ENCODE data around the gene CASP3.
"Not testable (repeated sequence)": the region's sequence is repeated elsewhere in the genome, so short reads cannot be mapped to it uniquely, and the experiment has no call there.

CASP3 gene

GRCh38 chr4:184599492-184600135, 49.6 kb downstream of the CASP3 start:
- peaks cover 27% of the 10 kb centered on the region for H3K4me1 Mint-ChIP-seq (ENCODE audit: low read depth)
- H3K27me3 Mint-ChIP-seq: no peaks in the 10 kb centered on the region
- peaks cover 7% of the 10 kb centered on the region for H3K36me3 Mint-ChIP-seq
- H3K9me3 Mint-ChIP-seq (ENCODE audit: low read depth): peaks cover 6% of the 10 kb centered on the region
- H3K27ac Mint-ChIP-seq: no peak overlapping the region
- no peak overlapping the region for H3K4me3 Mint-ChIP-seq

DNA sequence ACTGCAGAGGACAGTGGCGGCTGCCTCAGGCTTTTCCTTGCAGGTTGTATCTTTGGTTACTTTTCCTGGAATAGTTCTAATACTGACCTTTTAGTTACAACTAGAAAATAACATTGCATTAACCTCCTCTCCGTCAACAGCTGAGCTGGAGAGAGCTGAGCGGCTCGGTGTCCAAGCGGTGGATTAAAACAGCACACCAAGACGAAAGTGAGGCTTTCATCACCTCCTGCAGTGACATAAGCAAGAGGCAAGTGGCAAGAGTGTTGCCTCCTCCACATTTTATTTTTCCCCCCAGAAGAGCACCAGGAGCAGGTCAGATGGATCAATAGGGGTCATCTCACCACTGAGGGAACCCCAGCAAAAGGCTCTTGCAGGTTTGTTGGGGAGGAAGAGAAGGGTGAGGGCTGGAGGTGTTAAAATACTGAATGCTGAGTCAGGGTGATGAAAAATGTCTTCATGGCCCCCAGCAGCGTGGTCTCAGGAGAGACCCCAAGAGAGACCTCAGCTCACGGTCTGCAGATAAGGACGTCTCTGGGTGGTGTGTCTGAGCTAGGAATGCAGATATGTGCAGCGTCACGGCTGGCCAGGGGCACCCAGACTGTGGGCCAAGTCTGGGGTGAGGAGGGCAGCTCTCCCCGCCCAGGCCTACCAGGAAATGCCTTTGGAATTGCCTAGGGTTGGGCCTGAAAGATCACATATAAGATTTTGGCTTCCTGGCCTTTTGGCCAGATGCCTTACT, 50.3 kb downstream of the CASP3 start:
- Mint-ChIP-seq H3K36me3 (peaks cover 5% of the 10 kb centered on the region), H3K4me3 (no peak overlapping the region), H3K27ac (peak overlapping the region; percentile 22), H3K9me3 (ENCODE audit: low read depth) (no peaks in the 10 kb centered on the region), H3K4me1 (ENCODE audit: low read depth) (peaks cover 27% of the 10 kb centered on the region), H3K27me3 (no peaks in the 10 kb centered on the region)

DNA sequence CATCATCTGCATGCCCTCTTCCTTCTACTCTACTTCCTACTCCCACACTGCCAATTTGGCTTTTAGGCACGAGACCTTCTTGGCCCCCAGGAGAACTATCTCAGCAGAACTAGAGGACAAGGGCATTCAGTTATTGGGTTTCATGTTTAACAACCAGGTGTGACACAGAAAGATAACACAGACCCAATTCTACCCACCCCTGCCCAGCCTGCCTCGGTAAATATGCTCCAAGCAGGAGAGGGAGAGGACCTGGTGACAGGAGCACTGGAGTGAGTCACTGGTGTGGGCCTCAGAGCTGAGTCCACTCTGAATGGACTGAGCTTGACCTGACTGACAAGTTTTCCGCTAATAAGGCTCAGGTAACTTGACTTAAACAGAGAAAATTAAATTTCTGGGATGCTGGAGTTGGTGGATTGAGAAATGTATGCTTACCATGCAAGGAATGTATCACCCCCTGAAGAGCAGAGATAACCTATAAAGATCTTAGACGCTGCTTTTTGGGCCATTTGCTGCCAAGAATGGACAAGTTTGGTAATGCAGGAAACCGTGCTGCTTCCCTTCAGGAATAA, 52.5 kb downstream of the CASP3 start:
- H3K27ac Mint-ChIP-seq: no peak overlapping the region
- no peaks in the 10 kb centered on the region for H3K27me3 Mint-ChIP-seq
- H3K4me3 Mint-ChIP-seq: no peak overlapping the region
- no peaks in the 10 kb centered on the region for H3K9me3 Mint-ChIP-seq (ENCODE audit: low read depth)
- H3K4me1 Mint-ChIP-seq (ENCODE audit: low read depth): peaks cover 18% of the 10 kb centered on the region
- H3K36me3 Mint-ChIP-seq: no peaks in the 10 kb centered on the region

DNA sequence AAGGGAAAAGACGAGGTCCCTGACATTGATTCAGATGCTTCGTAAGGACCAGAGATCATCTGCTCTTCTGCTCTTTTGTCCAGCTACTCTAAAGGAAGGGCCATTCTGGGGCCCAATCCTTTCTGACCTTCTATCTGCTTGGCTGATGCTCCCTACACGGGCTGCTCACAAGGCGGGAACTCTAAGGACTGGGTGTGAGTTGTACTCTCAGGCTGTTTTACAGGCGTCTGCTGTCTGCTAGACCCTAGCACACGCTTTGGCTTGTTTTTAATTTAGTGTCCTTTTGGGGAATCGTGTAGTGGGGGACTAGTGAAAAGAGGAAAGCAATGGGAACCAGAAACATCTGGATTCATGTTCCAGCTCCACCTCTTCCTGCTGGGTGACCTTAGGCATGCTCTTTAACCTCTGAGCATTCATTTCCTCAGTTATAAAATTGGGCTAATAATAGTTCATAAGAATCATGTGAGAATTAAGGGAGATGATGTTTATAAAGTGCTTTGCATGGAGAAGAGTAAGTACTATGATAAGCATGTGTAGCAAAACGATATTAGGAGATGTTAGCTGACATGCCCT, 53.1 kb downstream of the CASP3 start:
- no peaks in the 10 kb centered on the region for H3K27me3 Mint-ChIP-seq
- no peaks in the 10 kb centered on the region for H3K36me3 Mint-ChIP-seq
- H3K4me3 Mint-ChIP-seq: no peak overlapping the region
- no peaks in the 10 kb centered on the region for H3K9me3 Mint-ChIP-seq (ENCODE audit: low read depth)
- H3K4me1 Mint-ChIP-seq (ENCODE audit: low read depth): peaks cover 12% of the 10 kb centered on the region
- no peak overlapping the region for H3K27ac Mint-ChIP-seq

DNA sequence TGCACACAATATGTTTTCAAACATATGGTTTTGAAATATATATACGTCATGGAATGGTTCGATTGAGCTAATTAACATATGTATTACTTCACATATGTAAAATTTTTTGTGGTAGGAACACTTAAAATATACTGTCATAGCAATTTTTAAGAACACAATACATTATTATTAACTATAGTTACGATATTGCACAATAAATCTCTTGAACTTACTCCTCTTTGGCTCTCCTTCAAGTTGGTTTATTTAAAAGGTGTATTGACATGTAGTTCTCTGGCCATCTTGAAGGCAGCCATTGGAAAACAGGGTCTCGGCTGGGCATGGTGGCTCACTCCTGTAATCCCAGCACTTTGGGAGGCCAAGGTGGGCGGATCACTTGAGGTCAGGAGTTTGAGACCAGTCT, 53.8 kb downstream of the CASP3 start:
- H3K27me3 Mint-ChIP-seq: no peaks in the 10 kb centered on the region
- H3K27ac Mint-ChIP-seq: no peak overlapping the region
- no peak overlapping the region for H3K4me3 Mint-ChIP-seq
- H3K36me3 Mint-ChIP-seq: no peaks in the 10 kb centered on the region
- no peaks in the 10 kb centered on the region for H3K9me3 Mint-ChIP-seq (ENCODE audit: low read depth)
- H3K4me1 Mint-ChIP-seq (ENCODE audit: low read depth): peaks cover 6% of the 10 kb centered on the region

DNA sequence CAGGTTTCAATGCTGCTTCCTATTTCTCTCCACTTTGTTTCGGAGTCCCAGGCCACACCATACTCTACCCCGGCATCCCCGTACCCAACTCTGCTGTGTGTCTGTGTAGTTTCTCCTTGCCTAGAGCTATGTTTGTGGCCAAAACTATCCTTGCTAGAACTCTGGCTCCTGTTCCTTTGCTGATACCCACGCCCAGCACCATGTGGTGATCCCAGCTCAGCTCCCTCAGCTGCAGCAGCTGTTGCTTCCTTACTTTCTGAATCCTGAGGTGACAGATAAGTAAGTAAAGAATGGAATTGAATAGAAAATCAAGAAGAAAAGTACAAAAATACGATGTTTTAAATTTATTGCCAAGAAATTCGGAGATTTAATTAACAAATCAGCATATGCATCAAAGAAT, 55.8 kb downstream of the CASP3 start:
- Mint-ChIP-seq H3K36me3 (no peaks in the 10 kb centered on the region), H3K27ac (no peak overlapping the region), H3K27me3 (no peaks in the 10 kb centered on the region), H3K9me3 (ENCODE audit: low read depth) (no peaks in the 10 kb centered on the region), H3K4me3 (no peak overlapping the region), H3K4me1 (ENCODE audit: low read depth) (no peaks in the 10 kb centered on the region)

GRCh38 chr4:184591747-184592270, 57.4 kb downstream of the CASP3 start:
- not testable (repeated sequence) for H3K36me3 Mint-ChIP-seq; H3K27me3 Mint-ChIP-seq; H3K9me3 Mint-ChIP-seq (ENCODE audit: low read depth); H3K4me1 Mint-ChIP-seq (ENCODE audit: low read depth); H3K4me3 Mint-ChIP-seq; H3K27ac Mint-ChIP-seq

DNA sequence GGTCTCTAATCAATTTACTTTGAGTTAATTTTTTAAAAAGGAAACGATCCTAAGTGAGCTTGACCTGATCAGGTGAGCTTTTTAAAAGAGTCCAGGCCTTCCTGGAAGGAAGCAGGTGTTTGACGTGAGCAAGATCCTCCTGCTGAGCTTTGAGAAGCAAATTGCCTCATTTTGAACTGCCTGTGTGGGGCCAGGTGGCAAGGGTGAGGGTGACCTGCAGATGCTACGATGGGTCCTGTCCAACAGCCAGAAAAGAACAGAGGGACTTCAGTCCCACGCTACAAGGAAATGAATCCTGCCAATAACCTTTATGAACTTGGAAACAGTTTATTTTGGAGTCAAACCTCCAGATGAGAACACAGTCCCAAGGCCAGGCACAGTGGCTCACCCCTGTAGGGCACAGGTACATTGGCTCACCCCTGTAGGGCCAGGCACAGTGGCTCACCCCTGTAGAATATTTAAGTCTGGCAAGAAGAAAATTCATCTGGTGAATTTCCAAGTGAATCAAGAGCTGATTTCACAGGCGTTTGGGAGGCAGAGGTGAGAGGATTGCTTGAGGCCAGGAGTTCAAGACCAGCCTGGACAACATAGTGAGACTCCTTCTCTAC, 58.1 kb downstream of the CASP3 start:
- Mint-ChIP-seq H3K36me3 (no peaks in the 10 kb centered on the region), H3K4me1 (ENCODE audit: low read depth) (no peaks in the 10 kb centered on the region), H3K9me3 (ENCODE audit: low read depth) (no peaks in the 10 kb centered on the region), H3K4me3 (no peak overlapping the region), H3K27ac (no peak overlapping the region), H3K27me3 (no peaks in the 10 kb centered on the region)

DNA sequence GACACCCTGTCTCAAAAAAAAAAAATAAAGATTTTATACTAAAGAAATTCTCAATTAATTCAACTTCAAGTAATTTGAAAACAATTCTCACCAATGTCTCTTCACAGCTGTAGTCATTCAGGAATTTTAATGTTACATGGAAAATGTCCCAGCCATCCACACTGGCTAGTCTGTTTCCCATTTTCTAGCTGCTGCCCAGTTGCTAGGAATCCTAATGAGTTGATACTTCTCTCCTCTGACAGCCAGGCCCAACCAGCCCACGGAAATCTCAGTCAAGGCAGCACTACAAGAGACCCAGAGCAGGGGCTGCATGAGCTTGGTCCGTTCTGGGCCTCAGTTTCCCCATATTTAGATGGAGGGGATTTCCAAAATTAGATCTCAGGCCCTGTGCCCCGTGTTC, 59.1 kb downstream of the CASP3 start:
- H3K27me3 Mint-ChIP-seq: no peaks in the 10 kb centered on the region
- peaks cover 3% of the 10 kb centered on the region for H3K4me1 Mint-ChIP-seq (ENCODE audit: low read depth)
- no peaks in the 10 kb centered on the region for H3K36me3 Mint-ChIP-seq
- no peak overlapping the region for H3K4me3 Mint-ChIP-seq
- no peaks in the 10 kb centered on the region for H3K9me3 Mint-ChIP-seq (ENCODE audit: low read depth)
- H3K27ac Mint-ChIP-seq: no peak overlapping the region

- Mint-ChIP-seq H3K27ac (no peak overlapping the region), H3K36me3 (no peaks in the 10 kb centered on the region), H3K4me1 (ENCODE audit: low read depth) (peaks cover 11% of the 10 kb centered on the region), H3K9me3 (ENCODE audit: low read depth) (no peaks in the 10 kb centered on the region), H3K4me3 (no peak overlapping the region), H3K27me3 (no peaks in the 10 kb centered on the region)
These were observed 60.4 kb downstream of the CASP3 start for GRCh38 chr4:184588893-184589292.

DNA sequence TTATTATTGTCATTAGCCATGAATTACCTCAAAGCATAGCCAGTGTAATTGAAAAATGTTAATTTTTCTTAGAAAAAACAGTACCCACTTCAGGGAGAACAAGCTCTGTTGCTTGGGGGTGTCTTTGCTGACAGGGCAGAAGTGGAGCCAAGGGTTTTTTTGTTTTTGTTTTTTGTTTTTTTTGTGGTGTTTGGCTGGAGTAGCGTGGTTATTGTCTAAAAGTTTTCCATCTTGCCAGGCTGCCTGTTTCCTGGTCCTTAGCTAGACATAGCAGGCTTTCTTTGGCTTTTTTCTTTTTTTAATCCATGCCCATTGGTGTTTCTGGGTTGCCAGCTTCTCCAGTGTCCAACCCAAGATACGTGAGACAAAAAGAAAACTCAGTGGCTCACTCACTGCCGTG, 61.5 kb downstream of the CASP3 start:
- Mint-ChIP-seq H3K27me3 (no peaks in the 10 kb centered on the region), H3K27ac (no peak overlapping the region), H3K4me1 (ENCODE audit: low read depth) (peaks cover 18% of the 10 kb centered on the region), H3K9me3 (ENCODE audit: low read depth) (no peaks in the 10 kb centered on the region), H3K36me3 (no peaks in the 10 kb centered on the region), H3K4me3 (no peak overlapping the region)

GRCh38 chr4:184587221-184587620, 62.0 kb downstream of the CASP3 start:
- H3K27ac Mint-ChIP-seq: no peak overlapping the region
- no peaks in the 10 kb centered on the region for H3K36me3 Mint-ChIP-seq
- no peaks in the 10 kb centered on the region for H3K27me3 Mint-ChIP-seq
- peaks cover 18% of the 10 kb centered on the region for H3K4me1 Mint-ChIP-seq (ENCODE audit: low read depth)
- H3K4me3 Mint-ChIP-seq: no peak overlapping the region
- no peaks in the 10 kb centered on the region for H3K9me3 Mint-ChIP-seq (ENCODE audit: low read depth)

DNA sequence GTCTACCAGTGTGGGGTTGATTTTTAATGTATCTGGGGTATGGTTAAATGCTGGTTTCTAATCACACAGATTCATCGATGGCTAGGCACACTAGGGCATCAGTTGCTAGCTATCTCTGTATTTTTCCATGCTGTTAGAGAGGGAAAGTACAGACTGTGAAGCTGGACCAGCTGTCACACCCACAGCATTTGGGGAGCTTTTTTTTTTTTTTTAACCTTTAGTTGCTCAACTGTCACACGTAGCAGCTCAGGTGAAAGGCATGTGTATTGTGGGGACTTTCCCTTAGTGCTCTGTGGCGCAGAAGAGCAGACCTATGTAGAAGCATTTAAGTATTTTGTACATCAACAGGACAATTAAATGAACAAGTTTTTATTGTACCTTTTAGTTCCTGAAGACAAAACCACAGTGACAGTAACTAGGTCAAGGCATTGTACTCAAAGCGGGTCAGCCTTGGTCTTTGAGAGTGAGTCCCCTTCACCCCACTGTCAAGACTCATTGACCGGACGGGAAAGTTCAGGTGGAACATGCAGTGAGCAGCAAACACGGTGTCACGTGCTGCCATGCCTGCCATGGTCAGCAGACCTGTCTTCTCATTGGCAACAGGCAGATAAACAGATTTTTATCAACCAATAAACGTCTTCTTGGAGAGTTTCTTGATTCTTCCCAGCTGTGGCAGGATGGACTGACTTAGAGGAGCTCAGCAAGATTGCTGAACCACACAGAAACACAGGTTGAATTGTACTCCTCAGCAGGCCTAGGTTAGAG, 65.3 kb downstream of the CASP3 start:
- Mint-ChIP-seq H3K4me3 (peak overlapping the region; percentile 43), H3K4me1 (ENCODE audit: low read depth) (peaks cover 18% of the 10 kb centered on the region), H3K27ac (peak overlapping the region; percentile 64), H3K9me3 (ENCODE audit: low read depth) (peaks cover 3% of the 10 kb centered on the region), H3K36me3 (peaks cover 4% of the 10 kb centered on the region), H3K27me3 (no peaks in the 10 kb centered on the region)
